KMS-11 (cell line): ENCODE results near the gene ASB6.

Source experiments
- H2AFZ ChIP-seq: fragments of 200-600 bp; sonication (generic); 2 replicates; pipeline ENCODE4 v1.6.1; 2016; ENCODE audit warnings: antibody characterized with exemption, mixed run types, low read depth
- H3K27ac ChIP-seq: fragments of 200-600 bp; sonication (generic); 2 replicates; pipeline ENCODE4 v1.6.1; 2016; ENCODE audit warnings: mild to moderate bottlenecking, mixed run types
- H3K27me3 ChIP-seq: fragments of 200-600 bp; sonication (generic); 2 replicates; pipeline ENCODE4 v1.6.1; 2017; ENCODE audit warnings: mild to moderate bottlenecking, low read depth, mixed run types, moderate library complexity; ENCODE audit not compliant: insufficient read depth
- H3K36me3 ChIP-seq: fragments of 200-600 bp; sonication (generic); 2 replicates; pipeline ENCODE4 v1.6.1; 2017; ENCODE audit warnings: mild to moderate bottlenecking, mixed run types; ENCODE audit not compliant: insufficient read depth
- H3K4me1 ChIP-seq: fragments of 200-600 bp; sonication (generic); 2 replicates; pipeline ENCODE4 v1.6.1; 2016; ENCODE audit warnings: mild to moderate bottlenecking, low read depth, mixed run types; ENCODE audit not compliant: poor library complexity, severe bottlenecking
- H3K4me2 ChIP-seq: fragments of 200-600 bp; sonication (generic); 2 replicates; pipeline ENCODE4 v1.7.0; 2016; ENCODE audit warnings: mild to moderate bottlenecking, mixed run types
- H3K4me3 ChIP-seq: fragments of 200-600 bp; sonication (generic); IDR thresholded peaks from 2 replicates; pipeline ENCODE4 v1.6.1; 2017; ENCODE audit warnings: low read depth, low read length, mixed read lengths; ENCODE audit not compliant: insufficient read depth
- H3K79me2 ChIP-seq: fragments of 200-600 bp; sonication (generic); 2 replicates; pipeline ENCODE4 v1.6.1; 2016; ENCODE audit warnings: low read depth, mixed run types; ENCODE audit not compliant: insufficient read depth
- H3K9ac ChIP-seq: fragments of 200-600 bp; sonication (generic); 2 replicates; pipeline ENCODE4 v1.6.1; 2016; ENCODE audit warnings: mild to moderate bottlenecking, mixed run types
- H4K20me1 ChIP-seq: fragments of 200-600 bp; sonication (generic); 2 replicates; pipeline ENCODE4 v1.6.1; 2016; ENCODE audit warnings: mild to moderate bottlenecking, mixed run types; ENCODE audit not compliant: insufficient read depth
- CTCF ChIP-seq: fragments of 200-600 bp; sonication (generic); conservative IDR thresholded peaks from 2 replicates; pipeline ENCODE4 v1.6.1; 2017; ENCODE audit warnings: low read depth, mild to moderate bottlenecking, antibody characterized with exemption, low read length, moderate library complexity, mixed read lengths

ASB6 gene

GRCh38 chr9:129585352-129585751, 56.6 kb downstream of the ASB6 start:
- H3K9ac ChIP-seq = no peak overlapping the region
- no peak overlapping the region for H3K27ac ChIP-seq
- peaks cover 51% of the 10 kb centered on the region for H3K4me1 ChIP-seq
- H3K4me3 ChIP-seq = no peak overlapping the region
- no peak overlapping the region for H2AFZ ChIP-seq
- no peaks in the 10 kb centered on the region for H3K36me3 ChIP-seq
- H3K4me2 ChIP-seq = no peak overlapping the region
- H3K27me3 ChIP-seq = no peaks in the 10 kb centered on the region
- H4K20me1 ChIP-seq = no peaks in the 10 kb centered on the region
- TF ChIP-seq CTCF = no peak
- H3K79me2 ChIP-seq = 0 out of 2 replicates have a peak, but pooled peaks cover 7% of the 10 kb centered on the region
